IPS-20b (cell line): Measurements from ENCODE around the gene EEF2KMT.
"Not testable (repeated sequence)": the region's sequence is repeated elsewhere in the genome, so short reads cannot be mapped to it uniquely, and the experiment has no call there.

Source experiments
- H3K27ac ChIP-seq: one replicate; pipeline ENCODE4 v1.5.1; 2013; ENCODE audit warnings: low read length
- H3K27me3 ChIP-seq: 2 replicates; pipeline ENCODE4 v1.6.1; 2013; ENCODE audit warnings: mild to moderate bottlenecking, low read length, inconsistent platforms; ENCODE audit not compliant: insufficient read depth
- H3K36me3 ChIP-seq: 2 replicates; pipeline ENCODE4 v1.6.1; 2013; ENCODE audit warnings: low read depth, mild to moderate bottlenecking, inconsistent platforms, low read length, moderate library complexity; ENCODE audit not compliant: insufficient read depth
- H3K4me1 ChIP-seq: 2 replicates; pipeline ENCODE4 v1.6.1; 2013; ENCODE audit warnings: mild to moderate bottlenecking, control low read depth, inconsistent platforms, low read length, moderate library complexity; ENCODE audit not compliant: insufficient read depth
- H3K4me3 ChIP-seq: 2 replicates; pipeline ENCODE4 v1.5.1; 2013; ENCODE audit warnings: mild to moderate bottlenecking, low read length, inconsistent platforms
- H3K9ac ChIP-seq: 2 replicates; pipeline ENCODE4 v1.6.1; 2013; ENCODE audit warnings: low read depth, mild to moderate bottlenecking, inconsistent platforms, low read length, moderate library complexity
- H3K9me3 ChIP-seq: 2 replicates; pipeline ENCODE4 v1.6.1; 2013; ENCODE audit warnings: mild to moderate bottlenecking, low read depth, low read length, inconsistent platforms; ENCODE audit not compliant: insufficient read depth

EEF2KMT gene

DNA sequence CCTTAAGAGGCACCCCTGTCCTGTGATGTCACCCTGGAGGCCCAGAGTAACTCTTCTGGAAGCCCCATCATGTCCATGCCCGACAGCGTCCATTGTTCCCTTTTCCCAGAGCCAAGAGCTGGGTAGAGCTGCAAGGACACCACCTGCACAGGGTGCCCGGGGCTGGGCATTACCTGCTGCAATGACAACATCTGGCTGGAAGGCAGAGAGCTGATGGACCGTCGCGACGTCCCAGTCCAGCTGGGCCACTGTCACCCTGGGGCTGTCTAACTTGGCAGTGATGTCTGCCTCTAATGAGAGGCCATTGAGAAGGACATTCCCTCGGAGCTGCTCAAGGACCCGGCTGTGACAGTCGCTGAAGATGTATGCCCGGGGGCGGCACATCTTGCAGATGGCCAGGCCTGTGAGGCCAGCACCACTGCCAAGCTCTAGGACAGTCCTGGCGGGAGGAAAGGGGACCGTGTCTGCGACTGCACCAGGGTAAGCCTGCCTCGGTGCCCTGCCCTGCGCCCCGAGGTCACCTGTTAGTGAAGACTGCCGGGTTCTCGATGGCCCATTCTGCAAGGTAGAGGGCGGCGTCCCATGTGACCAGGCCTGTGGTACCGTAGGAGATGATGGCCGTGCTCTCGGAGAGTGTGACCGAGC, 7.6 kb downstream of the EEF2KMT start:
- not testable (repeated sequence) for H3K9me3 ChIP-seq, H3K4me3 ChIP-seq, H3K4me1 ChIP-seq, H3K27ac ChIP-seq, H3K9ac ChIP-seq, H3K27me3 ChIP-seq
- H3K36me3 ChIP-seq = peaks cover 25% of the 10 kb centered on the region

- H3K4me3 ChIP-seq = not testable (repeated sequence)
- peaks cover 26% of the 10 kb centered on the region for H3K36me3 ChIP-seq
Measured at GRCh38 chr16:5088936-5089335, 8.7 kb downstream of the EEF2KMT start.

DNA sequence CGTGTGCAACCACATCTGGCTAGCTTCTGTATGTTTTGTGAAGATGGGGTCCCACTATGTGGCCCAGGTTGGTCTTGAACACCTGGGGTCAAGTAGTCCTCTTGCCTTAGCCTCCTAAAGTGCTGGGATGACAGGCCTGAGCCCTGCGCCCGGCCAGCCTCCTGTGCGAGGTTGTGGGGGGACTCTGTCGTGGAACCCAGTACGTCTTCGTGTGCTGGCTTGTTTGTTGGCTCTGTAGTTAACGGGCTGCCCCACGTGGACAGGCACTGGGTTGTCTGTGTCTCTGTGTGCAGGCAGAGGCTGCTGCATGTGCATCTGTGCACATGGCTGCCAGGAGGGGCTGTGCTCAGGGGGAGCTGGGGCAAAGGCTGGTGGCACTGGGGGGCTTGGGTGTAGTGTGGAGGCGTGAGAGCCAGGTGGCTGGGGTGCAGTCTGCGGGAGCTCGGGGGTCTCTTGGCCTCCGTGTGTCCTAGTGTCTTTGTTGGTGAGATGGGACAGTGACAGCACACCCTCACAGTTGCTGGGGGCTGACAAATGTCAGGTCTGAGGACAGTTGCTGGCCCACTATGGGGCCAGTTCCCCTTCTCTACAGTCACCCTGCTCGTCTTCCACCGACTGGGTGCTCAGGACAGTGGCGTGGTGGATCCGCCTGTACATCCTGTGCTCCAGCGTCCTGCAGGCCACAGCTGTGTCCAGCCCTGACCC, 9.4 kb downstream of the EEF2KMT start:
- not testable (repeated sequence) for H3K4me3 ChIP-seq, H3K9me3 ChIP-seq, H3K27ac ChIP-seq, H3K4me1 ChIP-seq, H3K9ac ChIP-seq, H3K27me3 ChIP-seq
- peaks cover 26% of the 10 kb centered on the region for H3K36me3 ChIP-seq

More at GRCh38 chr16:5088936-5089335, 8.7 kb downstream of the EEF2KMT start:
- not testable (repeated sequence) for H3K9me3 ChIP-seq, H3K4me1 ChIP-seq, H3K9ac ChIP-seq, H3K27me3 ChIP-seq, H3K27ac ChIP-seq

DNA sequence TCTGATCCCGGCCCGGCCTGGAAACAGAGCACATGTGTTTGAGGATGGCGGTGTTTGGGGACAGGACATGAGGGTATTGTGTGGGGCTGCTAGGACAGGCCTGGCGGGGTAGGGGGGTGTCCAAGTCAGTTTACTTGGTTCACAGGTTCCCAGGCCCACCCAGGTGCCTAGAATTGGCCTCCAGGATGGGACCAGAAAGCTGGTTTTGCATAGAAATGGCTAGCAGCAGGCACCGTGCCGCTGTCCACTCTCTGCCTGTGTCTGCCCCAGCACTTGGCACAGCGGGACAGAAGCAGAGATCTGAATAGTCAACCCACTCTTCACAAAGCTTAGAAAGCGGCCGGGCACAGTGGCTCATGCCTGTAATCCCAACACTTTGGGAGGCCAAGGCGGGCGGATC, 11.9 kb downstream of the EEF2KMT start:
- not testable (repeated sequence) for H3K4me3 ChIP-seq, H3K9ac ChIP-seq, H3K27me3 ChIP-seq, H3K27ac ChIP-seq, H3K4me1 ChIP-seq, H3K9me3 ChIP-seq
- peaks cover 34% of the 10 kb centered on the region for H3K36me3 ChIP-seq

- H3K36me3 ChIP-seq = peaks cover 28% of the 10 kb centered on the region
- H3K27ac ChIP-seq, H3K9ac ChIP-seq, H3K9me3 ChIP-seq, H3K4me1 ChIP-seq, H3K27me3 ChIP-seq, H3K4me3 ChIP-seq: not testable (repeated sequence)
Measured at GRCh38 chr16:5084802-5085201, 12.8 kb downstream of the EEF2KMT start.

DNA sequence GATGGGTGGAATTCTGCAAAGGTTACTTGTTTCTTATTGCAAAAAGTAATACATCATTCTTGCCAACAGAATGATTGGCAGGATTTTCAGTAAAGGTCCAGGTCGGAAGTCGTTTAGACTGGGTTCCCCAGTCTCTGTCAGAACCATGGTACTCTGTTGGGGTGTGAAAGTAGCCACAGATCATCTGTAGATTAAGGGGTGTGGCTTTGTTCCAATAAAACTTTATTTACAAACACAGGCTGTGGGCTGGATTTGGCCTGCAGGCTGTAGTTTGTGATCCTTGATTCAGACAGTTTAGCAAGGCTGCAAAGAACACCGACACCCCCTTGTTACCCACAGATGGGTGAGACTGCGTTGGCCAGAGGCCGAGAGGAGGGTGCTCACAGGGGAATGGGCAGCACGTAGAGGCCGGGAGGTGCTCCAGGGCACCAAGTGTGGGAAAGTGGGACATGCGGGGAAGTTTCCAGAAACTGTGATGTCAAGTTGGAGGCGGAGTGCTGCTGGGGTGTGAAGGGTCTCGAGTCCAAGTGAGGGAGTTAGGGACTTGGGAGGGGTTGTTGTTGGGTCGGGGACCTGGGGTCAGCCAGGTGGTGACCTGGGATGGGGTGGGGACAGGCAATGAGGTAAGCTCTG, 13.4 kb downstream of the EEF2KMT start:
- not testable (repeated sequence) for H3K4me3 ChIP-seq, H3K9ac ChIP-seq, H3K27me3 ChIP-seq

GRCh38 chr16:5083646-5084045, 13.9 kb downstream of the EEF2KMT start:
- not testable (repeated sequence) for H3K27ac ChIP-seq

More for the DNA sequence above, 13.4 kb downstream of the EEF2KMT start:
- not testable (repeated sequence) for H3K27ac ChIP-seq, H3K4me1 ChIP-seq, H3K9me3 ChIP-seq
- H3K36me3 ChIP-seq = peaks cover 25% of the 10 kb centered on the region

GRCh38 chr16:5080996-5081395, 16.6 kb downstream of the EEF2KMT start:
- not testable (repeated sequence) for H3K27ac ChIP-seq, H3K4me1 ChIP-seq, H3K9ac ChIP-seq, H3K27me3 ChIP-seq, H3K9me3 ChIP-seq, H3K4me3 ChIP-seq
- peaks cover 41% of the 10 kb centered on the region for H3K36me3 ChIP-seq

More at GRCh38 chr16:5083646-5084045, 13.9 kb downstream of the EEF2KMT start:
- H3K4me3 ChIP-seq, H3K4me1 ChIP-seq, H3K9ac ChIP-seq, H3K9me3 ChIP-seq, H3K27me3 ChIP-seq: not testable (repeated sequence)
- peaks cover 28% of the 10 kb centered on the region for H3K36me3 ChIP-seq

DNA sequence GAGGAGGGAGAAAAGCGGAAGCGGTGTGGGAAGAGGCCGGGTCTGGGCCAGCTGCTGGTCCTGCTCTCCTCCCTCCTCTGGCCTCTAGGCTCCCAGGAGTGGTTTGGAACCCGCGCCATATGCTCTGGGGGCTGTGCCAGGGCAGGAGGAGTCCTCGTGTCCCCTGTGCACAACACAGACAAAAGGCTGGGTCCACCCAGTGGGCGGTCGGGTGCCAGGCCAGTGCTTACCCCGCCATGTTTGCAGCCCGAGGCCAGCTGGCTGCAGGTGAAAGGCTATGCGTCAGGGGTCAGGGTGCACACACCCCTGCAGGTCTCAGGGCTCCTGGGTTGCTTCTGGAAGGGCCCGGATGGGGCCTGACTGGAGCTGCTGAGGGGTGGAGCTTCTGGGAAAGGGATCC, 17.1 kb downstream of the EEF2KMT start:
- not testable (repeated sequence) for H3K4me3 ChIP-seq, H3K9ac ChIP-seq, H3K4me1 ChIP-seq, H3K27ac ChIP-seq, H3K27me3 ChIP-seq, H3K9me3 ChIP-seq
- peaks cover 45% of the 10 kb centered on the region for H3K36me3 ChIP-seq

DNA sequence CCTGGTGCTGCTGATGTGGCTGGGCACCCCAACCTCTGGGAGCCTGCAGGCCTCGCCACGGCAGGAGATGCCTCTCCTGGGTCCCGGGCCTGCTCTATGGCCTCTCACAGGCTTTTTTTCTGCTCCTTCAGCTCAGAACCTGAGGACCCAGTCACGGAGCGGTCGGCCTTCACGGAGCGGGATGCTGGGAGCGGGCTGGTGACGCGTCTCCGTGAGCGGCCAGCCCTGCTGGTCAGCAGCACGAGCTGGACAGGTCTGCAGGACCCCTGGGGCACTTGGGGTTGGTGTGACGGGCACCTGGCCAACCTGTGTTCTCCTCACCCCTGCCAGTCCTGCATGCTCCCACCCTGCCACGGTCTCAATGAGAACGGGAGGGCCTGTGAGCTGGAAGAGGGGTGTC, 19.0 kb downstream of the EEF2KMT start:
- no peak overlapping the region for H3K27ac ChIP-seq
- H3K9ac ChIP-seq = no peak overlapping the region
- H3K36me3 ChIP-seq = peaks cover 50% of the 10 kb centered on the region
- no peaks in the 10 kb centered on the region for H3K27me3 ChIP-seq
- H3K4me3 ChIP-seq = no peak overlapping the region
- H3K9me3 ChIP-seq = no peaks in the 10 kb centered on the region
- H3K4me1 ChIP-seq = no peaks in the 10 kb centered on the region

DNA sequence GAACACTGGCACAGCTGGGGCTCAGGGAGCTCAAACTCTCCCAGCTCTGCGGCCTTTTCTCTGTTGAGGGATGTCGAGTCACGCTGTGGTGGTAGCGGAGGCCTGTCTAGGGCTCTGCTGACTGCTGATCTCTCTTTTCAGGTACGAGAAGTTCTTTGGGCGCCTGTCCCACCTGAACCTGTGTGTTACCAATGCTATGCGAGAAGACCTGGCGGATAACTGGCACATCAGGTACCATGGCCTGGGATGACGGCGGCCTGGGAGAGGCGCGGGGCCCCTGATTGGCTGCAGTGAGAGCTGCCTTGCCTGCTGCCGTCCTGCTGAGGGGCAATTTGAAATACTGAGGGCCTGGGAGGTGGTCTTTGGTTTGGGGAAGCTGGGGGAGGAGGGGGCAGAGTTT, 20.3 kb downstream of the EEF2KMT start:
- no peaks in the 10 kb centered on the region for H3K27me3 ChIP-seq
- H3K9me3 ChIP-seq = no peaks in the 10 kb centered on the region
- H3K4me3 ChIP-seq = no peak overlapping the region
- no peak overlapping the region for H3K9ac ChIP-seq
- H3K4me1 ChIP-seq = 0 out of 2 replicates have a peak, but pooled peaks cover 4% of the 10 kb centered on the region
- H3K27ac ChIP-seq = no peak overlapping the region
- peaks cover 50% of the 10 kb centered on the region for H3K36me3 ChIP-seq

DNA sequence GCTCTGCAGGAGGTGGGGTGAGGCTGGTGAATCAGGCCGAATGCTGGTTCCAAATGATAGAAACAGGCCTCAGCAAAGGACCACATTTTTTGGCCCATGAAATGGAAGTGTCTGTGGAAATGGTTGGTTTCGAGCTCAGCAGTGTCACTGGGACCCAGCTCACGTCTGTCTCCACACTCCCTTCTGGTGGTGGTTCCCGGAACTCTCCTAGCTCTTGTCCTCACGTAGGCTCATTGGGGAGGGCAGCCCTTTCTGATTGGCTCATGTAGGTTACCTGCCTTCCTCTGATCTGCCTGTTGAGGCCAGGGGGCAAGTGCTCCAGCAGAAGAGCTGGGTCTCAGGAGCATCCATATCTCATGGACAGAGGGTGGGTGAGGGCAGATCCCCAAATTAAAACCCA, 22.0 kb downstream of the EEF2KMT start:
- 0 out of 2 replicates have a peak, but pooled peaks cover 4% of the 10 kb centered on the region for H3K4me1 ChIP-seq

More for the DNA sequence above, 22.0 kb downstream of the EEF2KMT start:
- Histone ChIP-seq H3K36me3 (peaks cover 48% of the 10 kb centered on the region), H3K4me3 (no peak overlapping the region), H3K9ac (no peak overlapping the region), H3K27me3 (no peaks in the 10 kb centered on the region), H3K9me3 (no peaks in the 10 kb centered on the region), H3K27ac (no peak overlapping the region)
